Endodermal cell (in vitro differentiated cells): Measurements from ENCODE around the gene ZBTB7C. TPM values are rescaled to one million over a fixed set of nuclear protein-coding genes. Genes with fewer than 3 reads are reported as not detected.

Experiments
- DNase-seq: peaks from one replicate; pipeline ENCODE4 v3.0.0-alpha.2; 2017
- H3K27ac ChIP-seq: 2 replicates; pipeline ENCODE4 v1.5.1; 2013; ENCODE audit warnings: mild to moderate bottlenecking, low read depth, low read length, moderate library complexity
- H3K27me3 ChIP-seq: 2 replicates; pipeline ENCODE4 v1.6.1; 2013; ENCODE audit warnings: mild to moderate bottlenecking, low read length, moderate library complexity; ENCODE audit not compliant: insufficient read depth, control insufficient read depth, poor library complexity, severe bottlenecking
- H3K36me3 ChIP-seq: 2 replicates; pipeline ENCODE4 v1.7.0; 2013; ENCODE audit warnings: mild to moderate bottlenecking, low read length, moderate library complexity; ENCODE audit not compliant: control insufficient read depth, insufficient read depth
- H3K4me1 ChIP-seq: one replicate; pipeline ENCODE4 v1.7.0; 2013; ENCODE audit warnings: low read length; ENCODE audit not compliant: control insufficient read depth, insufficient read depth
- H3K4me3 ChIP-seq: 2 replicates; pipeline ENCODE4 v1.5.1; 2013; ENCODE audit warnings: mild to moderate bottlenecking, low read length, moderate library complexity
- H3K9ac ChIP-seq: 2 replicates; pipeline ENCODE4 v1.6.1; 2013; ENCODE audit warnings: mild to moderate bottlenecking, low read length, moderate library complexity; ENCODE audit not compliant: poor library complexity, severe bottlenecking; ENCODE audit errors: extremely low read depth
- H3K9me3 ChIP-seq: 2 replicates; pipeline ENCODE4 v1.6.1; 2013; ENCODE audit warnings: mild to moderate bottlenecking, low read length, moderate library complexity; ENCODE audit not compliant: control insufficient read depth
- H3K27ac Mint-ChIP-seq: 2 replicates; pipeline ENCODE4 v1.8.0; 2020; ENCODE audit warnings: mixed read lengths
- H3K27me3 Mint-ChIP-seq: 2 replicates; pipeline ENCODE4 v1.8.0; 2021; ENCODE audit warnings: mild to moderate bottlenecking, mixed read lengths; ENCODE audit not compliant: insufficient read depth
- H3K36me3 Mint-ChIP-seq: 2 replicates; pipeline ENCODE4 v1.8.0; 2020; ENCODE audit warnings: low read depth, mixed read lengths
- H3K4me1 Mint-ChIP-seq: 2 replicates; pipeline ENCODE4 v1.8.0; 2020; ENCODE audit warnings: mixed read lengths
- H3K4me3 Mint-ChIP-seq: 2 replicates; pipeline ENCODE4 v1.8.0; 2020; ENCODE audit warnings: mild to moderate bottlenecking, moderate library complexity, mixed read lengths
- H3K9me3 Mint-ChIP-seq: 2 replicates; pipeline ENCODE4 v1.8.0; 2020; ENCODE audit warnings: mild to moderate bottlenecking, mixed read lengths
- CTCF ChIP-seq: fragments of 200-600 bp; sonication (generic); conservative IDR thresholded peaks from 2 replicates; pipeline ENCODE4 v1.5.0; 2021; ENCODE audit warnings: antibody characterized with exemption, mild to moderate bottlenecking
- WGBS, 2 experiments: methylation state at CpG; one replicate each; pipeline versions ENCODE4 v1.1.5 to v1.1.7; 2013; ENCODE audit warnings: missing lambda C conversion rate in 2 of 2, mixed read lengths in 1 of 2; ENCODE audit not compliant: insufficient coverage in 1 of 2, insufficient read length in 1 of 2; 5-methylcytosine and 5-hydroxymethylcytosine counted together
- total RNA-seq, 2 donors: library from RNA; stranded (reverse); fragmentation: NEBNext Ultra II Directional in 1 of 2; extraction: Animal tissue kit (Norgen Biotek cat#: 25700) in 1 of 2; gene quantifications; 2 replicates in 1 of 2; 3 replicates in 1 of 2; pipeline ENCODE4 v1.2.1, GENCODE V29; 2021

Gene ZBTB7C
- total RNA-seq, 2 donors from 2014 or later, result 0.31 to 0.62 TPM

DNA sequence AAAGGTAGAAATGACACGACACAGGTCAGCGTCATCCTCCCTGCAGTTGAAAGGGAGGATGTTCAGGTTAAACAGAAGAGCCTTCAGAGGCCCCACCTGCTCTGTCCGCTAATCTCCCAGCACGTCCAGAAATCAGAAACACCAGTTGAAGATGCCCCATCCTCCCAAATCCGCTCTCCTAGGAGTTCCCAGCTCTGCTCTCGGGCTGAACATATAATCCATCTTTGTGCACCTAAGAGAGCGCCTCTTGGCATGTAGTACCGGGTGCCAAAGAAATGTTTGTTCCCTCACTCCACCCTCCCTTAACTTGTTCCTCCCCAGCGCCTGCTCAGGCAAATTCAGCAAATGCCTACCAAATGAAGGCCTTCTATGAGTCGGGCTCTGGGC is 333.5 kb downstream of the ZBTB7C start:
- H3K27me3 ChIP-seq, result no peaks in the 10 kb centered on the region
- Mint-ChIP-seq H3K4me1 (peaks cover 8% of the 10 kb centered on the region), H3K4me3 (no peak overlapping the region), H3K27ac (no peak overlapping the region), H3K27me3 (no peaks in the 10 kb centered on the region), H3K9me3 (no peaks in the 10 kb centered on the region), H3K36me3 (no peaks in the 10 kb centered on the region)
- no peak overlapping the region for H3K9ac ChIP-seq
- no peaks in the 10 kb centered on the region for H3K36me3 ChIP-seq
- TF ChIP-seq CTCF, result no peak
- no peak overlapping the region for H3K27ac ChIP-seq
- no peaks in the 10 kb centered on the region for H3K4me1 ChIP-seq
- no peaks in the 10 kb centered on the region for H3K9me3 ChIP-seq
- DNase-seq, result no peak
- no peak overlapping the region for H3K4me3 ChIP-seq
- 93 to 94% methylated on average over 10 of the region's 10 CpGs for WGBS, 2 experiments

DNA sequence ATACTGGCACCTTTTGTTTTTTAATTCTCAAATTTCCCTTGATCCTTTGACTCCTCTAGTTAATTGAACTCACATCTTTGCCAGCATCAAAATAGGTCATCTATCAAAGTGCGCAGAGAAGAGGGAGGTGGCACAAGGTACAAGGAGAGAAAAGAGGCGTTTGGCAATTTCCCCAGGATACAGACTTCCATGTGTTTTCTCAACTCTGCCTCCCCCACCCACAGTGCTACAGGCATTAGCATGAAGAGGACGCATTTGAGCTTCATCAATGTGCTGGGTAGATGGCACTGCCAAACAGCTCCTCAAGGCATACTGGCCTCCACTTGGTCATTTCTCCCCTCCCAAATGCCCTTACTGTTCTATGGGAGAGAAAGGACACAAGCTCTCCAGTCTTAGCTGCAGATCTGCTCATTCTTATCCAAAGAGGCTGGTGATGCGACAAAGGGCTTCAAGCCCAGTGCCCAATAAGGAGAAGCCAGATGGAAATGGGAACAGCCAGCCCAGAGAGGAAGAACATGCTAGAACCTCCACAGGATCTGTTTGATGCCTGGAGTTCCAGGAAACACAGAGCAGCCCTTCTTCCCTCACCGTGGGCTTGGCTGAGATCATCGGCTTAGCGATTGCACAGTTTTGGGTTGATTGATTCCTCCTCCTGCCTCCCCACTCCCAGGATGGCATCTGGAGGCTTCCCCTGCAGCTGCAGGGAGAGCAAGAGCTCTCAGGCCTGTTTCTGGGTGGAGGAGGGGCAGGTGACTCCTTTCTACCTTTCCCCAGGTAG is 334.1 kb downstream of the ZBTB7C start:
- Histone ChIP-seq H3K27me3 (no peaks in the 10 kb centered on the region), H3K9ac (no peak overlapping the region), H3K4me3 (no peak overlapping the region), H3K9me3 (no peaks in the 10 kb centered on the region), H3K36me3 (no peaks in the 10 kb centered on the region), H3K27ac (no peak overlapping the region), H3K4me1 (no peaks in the 10 kb centered on the region)
- 80 to 88% methylated on average over 2 to 7 of the region's 7 CpGs for WGBS, 2 experiments
- Mint-ChIP-seq H3K9me3 (no peaks in the 10 kb centered on the region), H3K4me3 (no peak overlapping the region), H3K36me3 (no peaks in the 10 kb centered on the region), H3K27me3 (no peaks in the 10 kb centered on the region), H3K4me1 (peaks cover 8% of the 10 kb centered on the region), H3K27ac (no peak overlapping the region)
- TF ChIP-seq CTCF, result no peak
- no peak for DNase-seq

GRCh38 chr18:48073211-48073930 is 335.8 kb downstream of the ZBTB7C start:
- WGBS, 2 experiments, result 85 to 87% methylated on average over 9 to 15 of the region's 15 CpGs
- Histone ChIP-seq H3K9me3 (no peaks in the 10 kb centered on the region), H3K9ac (no peak overlapping the region), H3K4me1 (no peaks in the 10 kb centered on the region), H3K4me3 (no peak overlapping the region), H3K27me3 (no peaks in the 10 kb centered on the region), H3K36me3 (no peaks in the 10 kb centered on the region), H3K27ac (no peak overlapping the region)
- TF ChIP-seq CTCF, result no peak
- H3K27ac Mint-ChIP-seq, result no peak overlapping the region
- no peaks in the 10 kb centered on the region for H3K27me3 Mint-ChIP-seq
- H3K4me1 Mint-ChIP-seq, result peaks cover 8% of the 10 kb centered on the region
- no peaks in the 10 kb centered on the region for H3K9me3 Mint-ChIP-seq
- no peaks in the 10 kb centered on the region for H3K36me3 Mint-ChIP-seq
- no peak for DNase-seq
- H3K4me3 Mint-ChIP-seq, result no peak overlapping the region
